Heart right ventricle (tissue), 16 donors: Measurements from ENCODE around the gene PXYLP1. TPM values are rescaled to one million over a fixed set of nuclear protein-coding genes. Genes with fewer than 3 reads are reported as not detected.

ENCODE experiments used
- ATAC-seq, 8 donors: fragments of 200-7000 bp; cut with Tn5 transposase; one replicate each; pipeline ENCODE4 v1.9.1; 2020; ENCODE audit warnings: mild to moderate bottlenecking in 8 of 8, moderate library complexity in 8 of 8, moderate number of reproducible peaks in 1 of 8
- DNase-seq, 2 donors: peaks; one replicate each; pipeline ENCODE4 v3.0.0-alpha.2; 2020
- H3K27ac ChIP-seq, 10 donors: fragments of 200-600 bp; sonication (generic) in 2 of 10; one replicate each; pipeline versions ENCODE4 v1.5.0 to v1.8.0; 2020 to 2022; ENCODE audit warnings: mild to moderate bottlenecking in 3 of 10
- H3K27me3 ChIP-seq, 7 donors: fragments of 200-600 bp; one replicate each; pipeline ENCODE4 v1.8.0; 2021 to 2022; ENCODE audit warnings: mild to moderate bottlenecking in 2 of 7
- H3K36me3 ChIP-seq, 9 donors: fragments of 200-600 bp; sonication (generic) in 1 of 9; one replicate each; pipeline versions ENCODE4 v1.5.0 to v1.8.0; 2020 to 2022; ENCODE audit warnings: mild to moderate bottlenecking in 2 of 9
- H3K4me1 ChIP-seq, 9 donors: fragments of 200-600 bp; sonication (generic) in 1 of 9; one replicate each; pipeline versions ENCODE4 v1.5.0 to v1.8.0; 2020 to 2022; ENCODE audit warnings: mild to moderate bottlenecking in 4 of 9
- H3K4me3 ChIP-seq, 10 donors: fragments of 200-600 bp; sonication (generic) in 2 of 10; one replicate each; pipeline versions ENCODE4 v1.5.0 to v1.8.0; 2020 to 2022; ENCODE audit warnings: mild to moderate bottlenecking in 7 of 10, moderate library complexity in 2 of 10
- H3K9me3 ChIP-seq, 11 donors: fragments of 200-600 bp in 10 of 11; sonication (generic) in 2 of 11; one replicate each; pipeline versions ENCODE4 v1.5.0 to v1.8.0; 2013 to 2022; ENCODE audit warnings: mild to moderate bottlenecking in 2 of 11, control low read depth in 1 of 11, moderate library complexity in 1 of 11
- WGBS, 2 donors: extraction: QIAGEN DNeasy Blood & Tissue Kit; methylation state at CpG; one replicate each; pipeline ENCODE4 v1.1.7; 2013; ENCODE audit warnings: inconsistent platforms in 1 of 2; 5-methylcytosine and 5-hydroxymethylcytosine counted together
- intact Hi-C, 10 donors: fragments of 100-400 bp; cut with DNase I; formaldehyde crosslinking; loops; one replicate each; pipeline versions ENCODE4 v1.11.1 to v1.14.2; 2022
- polyA plus RNA-seq, 2 donors: library from polyadenylated mRNA; stranded (reverse); fragments of 200-250 nt; gene quantifications; one replicate each; pipeline ENCODE4 v1.2.3, GENCODE V29; 2013
- total RNA-seq, 10 donors: library from RNA; stranded (reverse); fragmentation: NEBNext Ultra II Directional in 3 of 10; extraction: Animal tissue kit (Norgen Biotek cat#: 25700) in 3 of 10; gene quantifications; one replicate each; pipeline versions ENCODE4 v1.2.1 to v1.2.4, GENCODE V29; 2021 to 2023
- TF ChIP-seq, protein P1 (sequence below), 9 donors: fragments of 200-600 bp; sonication (generic) in 2 of 9; IDR thresholded peaks; one replicate each; pipeline versions ENCODE4 v1.5.0 to v1.8.0; 2021 to 2022; ENCODE audit warnings: antibody characterized with exemption in 9 of 9, mild to moderate bottlenecking in 5 of 9, moderate library complexity in 1 of 9
- donor health status: Arrhythmogenic right ventricular cardiomyopathy.
- donor health status: ischemic (EF 13 %, LVEDD 7.1; RV severe dilation, severe dysfunction).
- donor health status: healthy with polysubstance abuse.
- donor health status: DM: no; HTN: yes; CAD: no.
- donor health status: DM: no; HTN: no; CAD: no.
- donor health status: ischemic (EF 25% LVEDD 6.9; RV normal size, moderate dysfunction).
- donor health status: ischemic (EF 25% LVEDD 5.7; RV mildly dilated, moderate dysfunction).
- donor health status: healthy.
- donor health status: DM: yes; HTN: yes; CAD: no.
- donor health status: Ischemic cardiomyopathy.
- donor health status: ischemic (EF 35%, LVEDD 5.7; RV mildly dilated, moderate dysfunction).
- donor health status: nonischemic (EF 11% LVEDD 7.7; RV severe dilation, severe dysfunction).
- donor health status: DM: yes; HTN: yes; CAD: no.
- donor health status: PGD.
- donor health status: ischemic (EF 29% LVEDD 5.4; RV normal size, mild dysfunction).
- donor health status: nonischemic (EF 23%, LVEDD 6.1; RV moderate dilation, normal function).

Gene PXYLP1
- total and polyA plus RNA-seq, 12 donors: 8.7 to 33.5 (median 17.9) TPM

DNA sequence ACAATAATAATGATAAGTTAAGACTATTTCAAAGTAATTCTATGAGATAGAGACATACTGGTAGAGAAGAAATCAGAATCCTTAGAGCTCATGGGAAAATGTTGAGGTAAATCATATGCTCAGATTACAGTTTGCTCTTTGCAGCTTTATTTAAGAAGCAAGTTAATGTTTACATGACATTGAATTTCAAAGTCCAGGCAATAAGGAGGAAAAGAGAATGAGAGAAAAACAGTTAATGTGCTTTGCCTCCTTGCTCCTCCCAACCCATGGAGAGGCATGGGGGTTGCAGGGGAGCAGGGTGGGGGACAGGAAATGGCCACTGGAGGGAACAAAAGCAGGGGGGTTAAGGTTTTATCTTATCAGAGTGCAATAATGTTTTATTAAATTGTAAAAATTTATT, 94.5 kb downstream of the PXYLP1 start:
- Histone ChIP-seq H3K4me3 (no peak overlapping the region), H3K9me3 (no peaks in the 10 kb centered on the region), H3K27me3 (no peaks in the 10 kb centered on the region), H3K4me1 (peaks cover 0 to 10% (median 0%) of the 10 kb centered on the region in 9 donors), H3K27ac (peak overlapping the region in 1 of 10 donors; percentile 4), H3K36me3 (no peaks in the 10 kb centered on the region)
- intact Hi-C loops: loop anchor here in 1 of 10 donors (10.0 kb wide), 1 partner anchor 229 kb away; no protein-coding TSS in a partner anchor
- TF ChIP-seq, protein P1, sequence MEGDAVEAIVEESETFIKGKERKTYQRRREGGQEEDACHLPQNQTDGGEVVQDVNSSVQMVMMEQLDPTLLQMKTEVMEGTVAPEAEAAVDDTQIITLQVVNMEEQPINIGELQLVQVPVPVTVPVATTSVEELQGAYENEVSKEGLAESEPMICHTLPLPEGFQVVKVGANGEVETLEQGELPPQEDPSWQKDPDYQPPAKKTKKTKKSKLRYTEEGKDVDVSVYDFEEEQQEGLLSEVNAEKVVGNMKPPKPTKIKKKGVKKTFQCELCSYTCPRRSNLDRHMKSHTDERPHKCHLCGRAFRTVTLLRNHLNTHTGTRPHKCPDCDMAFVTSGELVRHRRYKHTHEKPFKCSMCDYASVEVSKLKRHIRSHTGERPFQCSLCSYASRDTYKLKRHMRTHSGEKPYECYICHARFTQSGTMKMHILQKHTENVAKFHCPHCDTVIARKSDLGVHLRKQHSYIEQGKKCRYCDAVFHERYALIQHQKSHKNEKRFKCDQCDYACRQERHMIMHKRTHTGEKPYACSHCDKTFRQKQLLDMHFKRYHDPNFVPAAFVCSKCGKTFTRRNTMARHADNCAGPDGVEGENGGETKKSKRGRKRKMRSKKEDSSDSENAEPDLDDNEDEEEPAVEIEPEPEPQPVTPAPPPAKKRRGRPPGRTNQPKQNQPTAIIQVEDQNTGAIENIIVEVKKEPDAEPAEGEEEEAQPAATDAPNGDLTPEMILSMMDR (IDR thresholded peaks at IDR 0.05): no peak
- ATAC-seq (no peak), DNase-seq (no peak)

DNA sequence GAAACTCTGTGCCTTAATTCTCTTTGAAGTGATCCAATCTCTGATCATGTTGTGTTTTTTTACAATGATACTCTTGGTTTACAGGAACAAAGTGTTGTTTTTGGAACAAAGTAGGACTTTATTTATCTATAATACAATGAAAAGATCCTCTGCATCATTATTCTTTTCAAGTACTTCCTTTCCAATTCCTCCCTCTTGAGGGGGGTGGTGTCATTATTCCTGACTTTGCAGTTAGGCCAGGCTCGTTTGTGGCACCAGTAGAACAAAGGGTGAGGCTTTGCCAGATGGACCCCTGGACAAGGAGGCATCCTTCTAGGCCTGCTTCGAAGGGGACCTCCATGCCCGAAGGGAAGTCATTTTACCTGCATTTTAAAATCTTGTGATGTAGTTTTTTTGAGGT, 95.0 kb downstream of the PXYLP1 start:
- DNase-seq (no peak), ATAC-seq (no peak)
- TF ChIP-seq, protein P1 (IDR thresholded peaks at IDR 0.05): no peak
- Histone ChIP-seq H3K4me3 (no peak overlapping the region), H3K4me1 (peaks cover 0 to 12% (median 0%) of the 10 kb centered on the region in 9 donors), H3K36me3 (no peaks in the 10 kb centered on the region), H3K27me3 (no peaks in the 10 kb centered on the region), H3K27ac (peak overlapping the region in 1 of 10 donors; percentile 4), H3K9me3 (no peaks in the 10 kb centered on the region)
- intact Hi-C loops: loop anchor here in 1 of 10 donors (10.0 kb wide), 1 partner anchor 228 kb away; no protein-coding TSS in a partner anchor
- 66% methylated on average over 3 of the region's 3 CpGs for WGBS, 2 donors

- intact Hi-C loops: loop anchor here in 1 of 10 donors (10.0 kb wide), 1 partner anchor 226 kb away; no protein-coding TSS in a partner anchor
- Histone ChIP-seq H3K9me3 (no peaks in the 10 kb centered on the region), H3K36me3 (no peaks in the 10 kb centered on the region), H3K4me3 (no peak overlapping the region), H3K27ac (no peak overlapping the region), H3K27me3 (no peaks in the 10 kb centered on the region), H3K4me1 (peaks cover 0 to 31% (median 13%) of the 10 kb centered on the region in 9 donors)
- TF ChIP-seq, protein P1 (IDR thresholded peaks at IDR 0.05): no peak
- ATAC-seq (peak in 2 of 8 donors; percentile 36 to 51), DNase-seq (peak in 1 of 2 donors; percentile 43)
- 67 to 79% methylated on average over 7 of the region's 7 CpGs for WGBS, 2 donors
These were observed 96.9 kb downstream of the PXYLP1 start for GRCh38 chr3:141328286-141329166.

DNA sequence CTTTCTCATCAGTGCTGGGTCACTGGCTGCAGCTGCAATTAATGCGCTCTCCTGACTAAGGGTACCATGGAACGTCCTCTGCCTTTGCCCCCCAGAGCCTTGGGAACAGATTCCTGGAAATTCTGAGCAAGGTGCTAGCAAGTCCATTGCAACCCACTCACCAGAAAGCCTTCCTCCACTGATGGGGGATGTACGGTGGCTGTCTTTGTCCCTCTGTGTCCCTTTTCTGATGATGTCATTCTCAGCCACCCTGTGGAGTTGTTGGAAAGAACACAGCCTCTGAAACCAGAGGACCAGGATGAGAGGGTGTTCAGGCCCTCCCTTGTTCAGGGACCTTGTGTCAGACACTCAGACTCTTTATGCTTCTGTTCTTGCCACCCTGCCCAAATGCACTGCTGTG, 98.6 kb downstream of the PXYLP1 start:
- Histone ChIP-seq H3K9me3 (no peaks in the 10 kb centered on the region), H3K27ac (peak overlapping the region in 1 of 10 donors; percentile 61), H3K4me3 (no peak overlapping the region), H3K36me3 (no peaks in the 10 kb centered on the region), H3K4me1 (peaks cover 0 to 33% (median 13%) of the 10 kb centered on the region in 9 donors), H3K27me3 (no peaks in the 10 kb centered on the region)
- DNase-seq (no peak), ATAC-seq (no peak)
- WGBS, 2 donors: 91% methylated on average over 3 of the region's 3 CpGs
- intact Hi-C loops: no loop called here
- TF ChIP-seq, protein P1 (IDR thresholded peaks at IDR 0.05): no peak
